HL-60 (cell line): ENCODE data around the gene CEP112.

Experiments used
- DNase-seq, 2 experiments: peaks; one replicate each; pipeline ENCODE4 v3.0.0-alpha.2; 2010 to 2020; ENCODE audit warnings: low read depth in 1 of 2, low spot score in 1 of 2
- H3K27ac ChIP-seq: fragments of 250-450 bp; sonication (Bioruptor Pico); replicated peaks from 2 replicates; pipeline ENCODE4 v1.5.1; 2020; ENCODE audit warnings: mild to moderate bottlenecking, moderate library complexity
- H3K27me3 ChIP-seq: fragments of 250-450 bp; sonication (Bioruptor Pico); 2 replicates; pipeline ENCODE4 v1.5.1; 2021; ENCODE audit warnings: mild to moderate bottlenecking, moderate library complexity; ENCODE audit not compliant: insufficient read depth, poor library complexity, severe bottlenecking
- H3K4me3 ChIP-seq: replicated peaks from 2 replicates; pipeline ENCODE4 v1.5.1; 2011; ENCODE audit warnings: mild to moderate bottlenecking, control low read depth, low read length; ENCODE audit not compliant: insufficient read depth
- CTCF ChIP-seq: IDR thresholded peaks from one replicate; pipeline ENCODE4 v1.5.1; 2011; ENCODE audit warnings: low read length, control low read depth, inconsistent platforms; ENCODE audit not compliant: insufficient read depth
- GABPA ChIP-seq: IDR thresholded peaks from 2 replicates; pipeline ENCODE4 v1.6.1; 2012; ENCODE audit warnings: low read depth
- POLR2AphosphoS5 ChIP-seq: IDR thresholded peaks from 2 replicates; pipeline ENCODE4 v1.6.1; 2012; ENCODE audit warnings: low read depth
- REST ChIP-seq: IDR thresholded peaks from 2 replicates; pipeline ENCODE4 v1.6.1; 2012; ENCODE audit warnings: low read depth; ENCODE audit not compliant: insufficient replicate concordance
- SPI1 ChIP-seq: IDR thresholded peaks from 2 replicates; pipeline ENCODE4 v1.6.1; 2012; ENCODE audit warnings: low read depth, mild to moderate bottlenecking, borderline replicate concordance

Gene CEP112

GRCh38 chr17:66177048-66177447, 14.9 kb downstream of the CEP112 start:
- H3K4me3 ChIP-seq, result no peak overlapping the region
- TF ChIP-seq CTCF (no peak), GABPA (no peak), SPI1 (no peak), REST (no peak), POLR2AphosphoS5 (no peak)
- no peak for DNase-seq
- H3K27me3 ChIP-seq, result peaks cover 4% of the 10 kb centered on the region
- H3K27ac ChIP-seq, result no peak overlapping the region

GRCh38 chr17:66175892-66176291, 16.0 kb downstream of the CEP112 start:
- no peak overlapping the region for H3K4me3 ChIP-seq
- H3K27ac ChIP-seq, result no peak overlapping the region
- peaks cover 9% of the 10 kb centered on the region for H3K27me3 ChIP-seq
- no peak for DNase-seq
- no peak for TF ChIP-seq POLR2AphosphoS5
- TF ChIP-seq CTCF, result no peak
- TF ChIP-seq REST, result no peak
- TF ChIP-seq SPI1, result no peak
- no peak for TF ChIP-seq GABPA

GRCh38 chr17:66172691-66173223, 19.2 kb downstream of the CEP112 start:
- Histone ChIP-seq H3K27ac (no peak overlapping the region), H3K4me3 (no peak overlapping the region), H3K27me3 (peaks cover 11% of the 10 kb centered on the region)
- no peak for DNase-seq
- no peak for TF ChIP-seq REST

GRCh38 chr17:66172144-66172543, 19.8 kb downstream of the CEP112 start:
- no peak for DNase-seq
- peaks cover 11% of the 10 kb centered on the region for H3K27me3 ChIP-seq
- no peak overlapping the region for H3K27ac ChIP-seq
- TF ChIP-seq REST (no peak), POLR2AphosphoS5 (no peak), GABPA (no peak), SPI1 (no peak), CTCF (no peak)
- no peak overlapping the region for H3K4me3 ChIP-seq
